ENCODE measurements around the gene TOR2A. TPM values are rescaled to one million over a fixed set of nuclear protein-coding genes. Genes with fewer than 3 reads are reported as not detected.

Gene TOR2A
- total and polyA plus RNA-seq, 7 experiments from 2014 or later, result 9.5 to 22.3 (median 16.6) TPM

DNA sequence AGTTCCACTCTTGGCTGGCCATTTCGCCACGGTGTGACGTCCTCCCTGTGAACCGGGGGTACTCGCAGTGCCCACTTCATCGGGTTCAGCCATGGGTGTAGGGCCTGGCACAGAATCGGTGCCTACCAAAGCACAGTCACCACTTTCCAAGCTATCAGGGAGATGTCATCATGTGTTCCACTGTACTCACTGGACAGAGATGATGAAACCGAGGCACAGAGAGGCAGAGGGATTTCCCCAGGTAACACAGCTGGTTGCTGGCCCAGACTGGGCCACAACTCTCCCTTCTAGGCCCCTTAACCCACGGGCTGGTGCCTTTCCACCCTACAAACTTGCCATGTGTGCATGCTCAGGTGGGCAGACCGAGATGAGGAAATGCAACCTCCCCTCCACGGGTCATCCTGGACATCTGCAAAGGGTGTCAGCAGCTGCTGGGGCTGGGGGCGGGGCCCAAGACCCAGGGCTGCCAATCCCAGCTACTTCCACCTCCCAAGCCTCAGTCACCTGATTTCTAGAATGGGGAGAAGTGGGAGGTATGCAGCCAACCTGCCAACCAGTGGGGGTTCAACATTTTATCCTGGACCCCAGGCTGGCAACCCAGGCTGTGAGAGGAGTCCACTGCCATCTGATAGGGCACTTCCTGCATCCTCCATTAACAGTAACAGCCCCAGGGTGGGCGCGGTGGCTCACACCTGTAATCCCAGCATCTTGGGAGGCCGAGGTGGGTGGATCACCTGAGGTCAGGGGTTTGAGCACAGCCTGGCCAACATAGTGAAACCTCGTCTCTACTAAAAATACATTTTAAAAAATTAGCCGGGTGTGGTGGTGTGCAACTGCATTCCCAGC lies 44.3 kb upstream of the TOR2A start:
- Histone ChIP-seq H3K9me3 (ENCODE audit: control insufficient read depth in 2 of 3, low read length in 3 of 3) (no peaks in the 10 kb centered on the region), H3K4me1 (ENCODE audit: control insufficient read depth in 2 of 2, insufficient read depth in 2 of 2, low read length in 2 of 2) (peaks cover 51 to 59% of the 10 kb centered on the region in 2 donors), H3K4me3 (ENCODE audit: low read length) (peak overlapping the region; percentile 97), H3K27ac (ENCODE audit: low read depth, low read length) (peak overlapping the region; percentile 88), H3K27me3 (ENCODE audit: control insufficient read depth in 2 of 2, insufficient read depth in 2 of 2, low read length in 2 of 2) (no peaks in the 10 kb centered on the region), H3K36me3 (ENCODE audit: control insufficient read depth in 2 of 3, insufficient read depth in 3 of 3, low read length in 3 of 3) (peaks cover 0 to 11% (median 1%) of the 10 kb centered on the region in 3 experiments)
- CTCF ChIA-PET, result interaction anchor here (0.8 to 2.1 kb wide), 4 partner anchors 16 to 142 kb away, joined by 3 to 9 read pairs (median 5); partner anchors contain the start of gene TOR2A
- intact Hi-C loops (cut with micrococcal nuclease), result loop anchor here (1.0 to 10.0 kb wide), 6 partner anchors 8 to 495 kb away; partner anchors contain the start of genes GOLGA2 (in 1 of the 2), PTGES2 (in 1 of the 2), STXBP1 (in 1 of the 2) and SWI5 (in 1 of the 2)
- no peaks in the 10 kb centered on the region for H3K27me3 Mint-ChIP-seq
- ATAC-seq (peak; percentile 39), DNase-seq (peak in 1 of 9 donors; percentile 64)
- H3K27ac Mint-ChIP-seq, result peak overlapping the region; percentile 88 to 98 (median 94)
- POLR2A ChIA-PET, result interaction anchor here (0.6 to 1.9 kb wide), 11 partner anchors 9 to 189 kb away, joined by 3 to 19 read pairs (median 5); partner anchors contain the start of gene TOR2A
- no peaks in the 10 kb centered on the region for H3K9me3 Mint-ChIP-seq
- H3K36me3 Mint-ChIP-seq, result peaks cover 0 to 24% (median 4%) of the 10 kb centered on the region in 5 donors
- H3K4me3 Mint-ChIP-seq, result peak overlapping the region; percentile 94 to 100 (median 98)
- peaks cover 32 to 76% (median 60%) of the 10 kb centered on the region in 7 donors for H3K4me1 Mint-ChIP-seq

DNA sequence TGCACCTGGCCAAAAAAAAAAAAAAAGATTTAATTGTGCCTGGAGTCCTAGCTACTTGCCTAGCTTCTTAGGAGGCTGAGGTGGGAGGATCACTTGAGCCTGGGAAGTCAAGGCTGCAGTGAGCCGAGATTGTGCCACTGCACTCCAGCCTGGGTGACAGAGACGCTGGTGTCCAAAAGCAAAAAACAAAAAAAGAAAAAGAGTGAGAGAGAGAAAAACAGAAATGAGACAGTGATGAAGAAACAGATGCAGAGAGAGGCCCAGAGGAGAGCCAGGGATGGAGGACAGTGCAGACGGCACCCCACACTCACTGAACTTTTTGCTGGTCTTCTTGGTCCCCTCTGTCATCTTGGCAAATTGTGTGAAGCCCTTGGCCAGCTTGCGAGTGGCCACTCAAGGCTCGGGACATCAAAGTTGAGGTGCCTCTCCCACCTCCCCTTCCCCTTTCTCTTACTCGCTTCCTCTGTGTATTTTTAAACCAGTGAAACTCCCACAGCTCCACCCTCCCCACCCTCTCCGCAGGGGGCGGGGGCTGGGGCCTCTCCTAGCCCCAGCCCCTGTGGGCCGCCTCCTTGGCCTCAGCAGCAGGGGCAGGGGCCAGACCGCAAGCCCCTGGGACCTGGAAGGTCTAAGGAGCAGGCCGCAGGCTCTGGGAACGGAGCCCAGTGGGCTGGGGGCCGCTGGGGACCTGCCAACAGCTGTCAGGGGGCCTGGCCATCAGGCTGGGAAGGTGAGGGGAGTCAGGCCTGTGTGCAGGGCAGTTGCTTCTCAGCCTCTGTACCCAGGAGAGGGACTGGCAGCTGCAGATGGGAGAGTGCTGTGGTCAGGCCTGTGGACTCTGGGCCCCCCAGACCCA lies 43.4 kb upstream of the TOR2A start, which contains the start of gene SH2D3C:
SH2D3C (minus strand) TSS at position 387 of the 856 bp plus-strand sequence; CDS start at position 348, 39 bp downstream.
- Mint-ChIP-seq H3K36me3 (peaks cover 0 to 29% (median 4%) of the 10 kb centered on the region in 5 donors), H3K27me3 (no peaks in the 10 kb centered on the region), H3K4me3 (peak within 1 kb of the TSS; percentile 94 to 100 (median 98)), H3K27ac (peak within 1 kb of the TSS; percentile 92 to 98 (median 94)), H3K4me1 (peaks cover 30 to 73% (median 57%) of the 10 kb centered on the region in 7 donors), H3K9me3 (no peaks in the 10 kb centered on the region)
- peak within 1 kb of the TSS; percentile 88 for H3K27ac ChIP-seq (ENCODE audit: low read depth, low read length)
- intact Hi-C loops (cut with micrococcal nuclease), result loop anchor here (1.0 to 10.0 kb wide), 6 partner anchors 7 to 496 kb away; partner anchors contain the start of genes GOLGA2 (in 1 of the 2), PTGES2 (in 1 of the 2), STXBP1 (in 1 of the 2) and SWI5 (in 1 of the 2)
- ChIA-PET POLR2A (interaction anchor here (0.7 to 1.9 kb wide), 13 partner anchors 8 to 141 kb away, joined by 3 to 19 read pairs (median 4); partner anchors contain the start of genes FPGS and TOR2A), CTCF (interaction anchor here (0.8 to 2.1 kb wide), 3 partner anchors 43 to 190 kb away, joined by 3 to 9 read pairs (median 5); partner anchors contain the start of gene TOR2A)
- H3K4me1 ChIP-seq (ENCODE audit: control insufficient read depth in 2 of 2, insufficient read depth in 2 of 2, low read length in 2 of 2), result peaks cover 50 to 56% of the 10 kb centered on the region in 2 donors
- no peaks in the 10 kb centered on the region for H3K27me3 ChIP-seq (ENCODE audit: control insufficient read depth in 2 of 2, insufficient read depth in 2 of 2, low read length in 2 of 2)
- H3K4me3 ChIP-seq (ENCODE audit: low read length), result peak within 1 kb of the TSS; percentile 97
- peak; percentile 50 for ATAC-seq
- peak in 7 of 9 donors; percentile 34 to 62 (median 42) for DNase-seq
- H3K36me3 ChIP-seq (ENCODE audit: control insufficient read depth in 2 of 3, insufficient read depth in 3 of 3, low read length in 3 of 3), result peaks cover 7 to 20% (median 10%) of the 10 kb centered on the region in 3 experiments
- no peaks in the 10 kb centered on the region for H3K9me3 ChIP-seq (ENCODE audit: control insufficient read depth in 2 of 3, low read length in 3 of 3)

DNA sequence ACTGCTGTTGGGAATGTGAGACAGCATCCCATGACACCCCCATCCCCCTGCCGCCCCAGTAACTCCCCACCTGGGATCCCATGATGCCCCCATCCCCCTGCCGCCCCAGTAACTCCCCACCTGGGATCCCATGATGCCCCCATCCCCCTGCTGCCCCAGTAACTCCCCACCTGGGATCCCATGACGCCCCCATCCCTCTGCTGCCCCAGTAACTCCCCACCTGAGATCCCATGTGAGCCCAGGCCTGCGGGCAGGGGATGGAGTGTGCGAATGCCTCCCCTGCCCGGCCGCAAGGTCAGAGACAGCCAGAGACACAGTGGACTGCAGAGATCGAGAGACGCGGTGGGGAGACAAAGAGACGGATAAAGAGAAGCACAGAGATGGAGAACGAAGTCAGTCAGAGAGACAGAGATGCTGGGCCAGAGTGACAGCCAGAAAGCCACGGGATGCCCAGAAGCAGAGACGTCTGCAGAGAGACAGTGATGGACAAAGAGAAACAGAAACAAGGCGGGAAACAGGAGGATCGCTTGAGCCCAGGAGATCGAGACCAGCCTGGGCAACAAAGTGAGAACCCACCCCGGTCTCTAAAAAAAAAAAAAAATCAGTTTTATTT lies 42.4 kb upstream of the TOR2A start:
- H3K27ac Mint-ChIP-seq, result peak overlapping the region; percentile 90 to 98 (median 94)
- POLR2A ChIA-PET, result interaction anchor here (0.9 to 1.8 kb wide), 2 partner anchors 11 to 127 kb away, joined by 3 to 5 read pairs; no protein-coding TSS in a partner anchor
- ATAC-seq, result no peak

DNA sequence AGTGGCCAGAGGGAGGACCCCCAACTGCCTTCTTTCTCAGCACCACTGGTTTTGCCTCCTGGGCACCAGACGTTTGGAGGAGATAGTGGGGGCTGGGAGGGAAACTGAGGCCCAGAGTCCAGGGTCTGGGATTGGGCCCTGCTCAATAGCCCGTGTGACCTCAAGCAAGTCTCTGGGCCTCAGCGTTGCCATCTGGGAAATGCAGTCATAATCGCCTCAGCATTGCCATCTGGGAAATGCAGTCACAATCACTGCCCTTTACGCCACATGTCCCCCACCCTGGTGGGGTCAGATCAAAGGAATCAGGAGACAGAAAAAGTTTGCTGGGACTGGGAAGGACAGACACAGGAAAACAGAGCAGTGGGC lies 41.8 kb upstream of the TOR2A start:
- POLR2A ChIA-PET, result interaction anchor here (0.7 to 3.4 kb wide), 9 partner anchors 8 to 129 kb away, joined by 3 to 30 read pairs (median 5); partner anchors contain the start of genes CDK9, FPGS and TOR2A
- peaks cover 11 to 35% (median 17%) of the 10 kb centered on the region in 3 experiments for H3K36me3 ChIP-seq (ENCODE audit: control insufficient read depth in 2 of 3, insufficient read depth in 3 of 3, low read length in 3 of 3)
- intact Hi-C loops (cut with micrococcal nuclease), result loop anchor here (1.0 to 10.0 kb wide), 7 partner anchors 8 to 498 kb away; partner anchors contain the start of genes GOLGA2 (in 1 of the 2), PTGES2 (in 1 of the 2), STXBP1 (in 1 of the 2) and SWI5 (in 1 of the 2)
- no peaks in the 10 kb centered on the region for H3K9me3 ChIP-seq (ENCODE audit: control insufficient read depth in 2 of 3, low read length in 3 of 3)
- DNase-seq, result no peak
- peak overlapping the region; percentile 88 for H3K27ac ChIP-seq (ENCODE audit: low read depth, low read length)
- Mint-ChIP-seq H3K36me3 (peaks cover 4 to 31% (median 5%) of the 10 kb centered on the region in 5 donors), H3K27me3 (no peaks in the 10 kb centered on the region), H3K9me3 (no peaks in the 10 kb centered on the region), H3K4me1 (peaks cover 21 to 66% (median 49%) of the 10 kb centered on the region in 7 donors), H3K4me3 (peak overlapping the region; percentile 94 to 100 (median 98)), H3K27ac (peak overlapping the region; percentile 90 to 98 (median 94))
- H3K27me3 ChIP-seq (ENCODE audit: control insufficient read depth in 2 of 2, insufficient read depth in 2 of 2, low read length in 2 of 2), result no peaks in the 10 kb centered on the region
- CTCF ChIA-PET, result interaction anchor here (0.7 to 2.7 kb wide), 3 partner anchors 8 to 42 kb away, joined by 3 to 12 read pairs (median 4); partner anchors contain the start of genes CDK9 and TOR2A
- H3K4me3 ChIP-seq (ENCODE audit: low read length), result peak overlapping the region; percentile 97
- ATAC-seq, result no peak
- H3K4me1 ChIP-seq (ENCODE audit: control insufficient read depth in 2 of 2, insufficient read depth in 2 of 2, low read length in 2 of 2), result peaks cover 37 to 44% of the 10 kb centered on the region in 2 donors

More for the DNA sequence above, 42.4 kb upstream of the TOR2A start:
- H3K36me3 Mint-ChIP-seq, result peaks cover 4 to 31% (median 5%) of the 10 kb centered on the region in 5 donors
- Histone ChIP-seq H3K4me1 (ENCODE audit: control insufficient read depth in 2 of 2, insufficient read depth in 2 of 2, low read length in 2 of 2) (peaks cover 39 to 47% of the 10 kb centered on the region in 2 donors), H3K27ac (ENCODE audit: low read depth, low read length) (peak overlapping the region; percentile 88), H3K9me3 (ENCODE audit: control insufficient read depth in 2 of 3, low read length in 3 of 3) (no peaks in the 10 kb centered on the region), H3K4me3 (ENCODE audit: low read length) (peak overlapping the region; percentile 97), H3K36me3 (ENCODE audit: control insufficient read depth in 2 of 3, insufficient read depth in 3 of 3, low read length in 3 of 3) (peaks cover 8 to 30% (median 11%) of the 10 kb centered on the region in 3 experiments), H3K27me3 (ENCODE audit: control insufficient read depth in 2 of 2, insufficient read depth in 2 of 2, low read length in 2 of 2) (no peaks in the 10 kb centered on the region)
- H3K9me3 Mint-ChIP-seq, result no peaks in the 10 kb centered on the region
- peaks cover 21 to 69% (median 51%) of the 10 kb centered on the region in 7 donors for H3K4me1 Mint-ChIP-seq
- CTCF ChIA-PET, result interaction anchor here (0.8 to 2.1 kb wide), 2 partner anchors 42 to 189 kb away, joined by 5 to 9 read pairs; partner anchors contain the start of gene TOR2A
- no peaks in the 10 kb centered on the region for H3K27me3 Mint-ChIP-seq
- intact Hi-C loops (cut with micrococcal nuclease), result loop anchor here (5.0 to 10.0 kb wide), 5 partner anchors 165 to 497 kb away; partner anchors contain the start of genes GOLGA2 (in 1 of the 2), PTGES2 (in 1 of the 2), STXBP1 (in 1 of the 2) and SWI5 (in 1 of the 2)
- peak overlapping the region; percentile 94 to 100 (median 98) for H3K4me3 Mint-ChIP-seq
- DNase-seq, result no peak
